COR-L47 (cell line): ENCODE data around the gene PSG11.
"Not testable (repeated sequence)": the region's sequence is repeated elsewhere in the genome, so short reads cannot be mapped to it uniquely, and the experiment has no call there.

ENCODE experiments used
- DNase-seq: peaks from one replicate; lab custom pipeline; 2025; lab: John Stamatoyannopoulos, UW

Gene PSG11

GRCh38 chr19:42988206-42988605 is 38.1 kb downstream of the PSG11 start:
- not testable (repeated sequence) for DNase-seq

- no peak for DNase-seq
Observed at GRCh38 chr19:42985588-42985987, 40.7 kb downstream of the PSG11 start.

DNA sequence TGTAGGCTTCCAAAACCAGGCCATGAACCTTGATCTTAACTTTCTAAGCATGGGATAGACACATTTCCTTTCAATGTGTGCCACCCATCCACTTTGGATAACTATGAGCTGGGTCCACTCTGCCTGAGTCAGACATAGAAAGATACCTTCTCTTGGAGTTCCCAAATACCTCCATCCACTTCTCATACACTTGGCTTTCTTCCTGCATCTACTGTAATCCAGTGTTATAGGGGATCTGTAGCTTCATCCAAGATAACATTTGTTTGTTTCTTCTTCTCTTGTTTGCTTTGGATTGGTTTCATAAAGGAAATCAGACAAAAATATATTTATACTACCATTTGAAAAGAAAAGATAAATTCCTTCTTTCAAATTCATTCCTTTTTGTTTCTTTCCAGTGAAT is 44.2 kb downstream of the PSG11 start:
- not testable (repeated sequence) for DNase-seq

- not testable (repeated sequence) for DNase-seq
Observed at GRCh38 chr19:42971451-42971850, 54.8 kb downstream of the PSG11 start.

- DNase-seq = no peak
Observed at GRCh38 chr19:42965176-42965575, 61.1 kb downstream of the PSG11 start.

DNA sequence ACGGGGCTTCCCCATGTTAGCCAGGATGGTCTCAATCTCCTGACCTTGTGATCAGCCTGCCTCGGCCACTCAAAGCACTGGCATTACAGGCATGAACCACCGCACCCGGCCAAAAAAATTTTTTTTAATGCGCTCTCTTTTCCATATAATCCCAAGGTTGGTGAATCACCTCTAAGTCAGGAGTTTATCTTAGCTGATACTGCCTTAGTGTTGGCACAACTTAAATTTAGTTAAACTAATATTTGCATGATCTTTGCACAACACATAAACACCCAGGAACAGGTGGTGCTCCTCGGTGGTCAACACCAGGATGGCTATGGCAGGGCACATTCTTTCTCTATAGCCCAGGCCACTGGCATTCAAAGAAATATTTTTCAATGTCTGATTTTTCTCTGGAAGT is 65.2 kb downstream of the PSG11 start:
- no peak for DNase-seq
